ENCODE results near the gene PEX10. TPM values are rescaled to one million over a fixed set of nuclear protein-coding genes. Genes with fewer than 3 reads are reported as not detected.

The PEX10 gene
- total and polyA plus RNA-seq, 10 of the 15 experiments (the other 5 are each of a cell fraction or from before 2014, with no cell fraction given) = 0.24 to 24.9 (median 16.8) TPM; not detected in 1

DNA sequence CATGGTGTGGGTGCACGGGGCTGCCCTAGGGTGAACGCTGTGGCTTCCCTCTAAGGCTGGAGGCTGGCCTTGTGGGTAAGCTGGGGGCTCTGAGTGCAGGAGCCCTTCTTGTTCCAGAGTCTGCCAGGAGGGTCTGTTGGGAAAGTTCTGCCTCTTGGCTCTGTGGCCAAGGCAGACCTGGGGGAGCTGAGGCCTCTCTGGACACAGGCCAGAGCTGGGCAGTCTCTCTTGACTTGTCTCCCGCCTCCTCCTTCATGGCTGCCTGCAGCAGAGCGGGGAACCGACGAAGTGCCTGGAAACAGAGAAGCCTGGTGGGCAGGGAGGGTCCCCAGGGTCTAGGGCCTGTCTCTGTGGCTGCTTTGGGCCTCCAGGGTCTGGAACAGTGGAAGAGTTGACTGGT is 30.3 kb upstream of the PEX10 start:
- H3K79me2 ChIP-seq (ENCODE audit: control insufficient read depth, insufficient read depth, low read length) = no peaks in the 10 kb centered on the region
- DNase-seq (ENCODE audit: low read depth, low spot score) (no peak), ATAC-seq (no peak), FAIRE-seq (no peak)
- intact Hi-C loops (cut with micrococcal nuclease; ENCODE audit: unreplicated experiment) = no loop called here
- no TSS peak for BruUV-seq (replicated peaks)
- in situ Hi-C loops (cut with MboI) = no loop called here
- whole genome bisulfite sequencing (ENCODE audit: insufficient coverage, insufficient replicate concordance, low lambda C conversion rate, missing lambda C conversion rate) = 63% methylated on average over 6 of the region's 6 CpGs
- ChIA-PET CTCF (interaction anchor here (0.7 kb wide), 1 partner anchor 289 kb away, joined by 3 read pairs; no protein-coding TSS in a partner anchor), SMC1A (ENCODE audit: uncharacterized antibody, unreplicated experiment) (no interaction called here), POLR2A (no interaction called here), RAD21 (ENCODE audit: unreplicated experiment) (no interaction called here)
- peaks cover 2 to 5% of the 10 kb centered on the region in 2 experiments; a peak in 3 of 4 replicates for H3K27me3 ChIP-seq (replicated peaks in 1 of 2; ENCODE audit: control insufficient read depth in 2 of 2, insufficient read depth in 2 of 2, low read length in 1 of 2)
- TF ChIP-seq JUND (IDR thresholded peaks at IDR 0.05; ENCODE audit: low read depth, low read length) = no peak
- no peak for TF ChIP-seq HDAC6 (IDR thresholded peaks at IDR 0.05; ENCODE audit: unreplicated experiment)
- TF ChIP-seq NFYB (IDR thresholded peaks at IDR 0.05; ENCODE audit: insufficient read depth, low read depth, low read length) = no peak
- TF ChIP-seq, protein P1, sequence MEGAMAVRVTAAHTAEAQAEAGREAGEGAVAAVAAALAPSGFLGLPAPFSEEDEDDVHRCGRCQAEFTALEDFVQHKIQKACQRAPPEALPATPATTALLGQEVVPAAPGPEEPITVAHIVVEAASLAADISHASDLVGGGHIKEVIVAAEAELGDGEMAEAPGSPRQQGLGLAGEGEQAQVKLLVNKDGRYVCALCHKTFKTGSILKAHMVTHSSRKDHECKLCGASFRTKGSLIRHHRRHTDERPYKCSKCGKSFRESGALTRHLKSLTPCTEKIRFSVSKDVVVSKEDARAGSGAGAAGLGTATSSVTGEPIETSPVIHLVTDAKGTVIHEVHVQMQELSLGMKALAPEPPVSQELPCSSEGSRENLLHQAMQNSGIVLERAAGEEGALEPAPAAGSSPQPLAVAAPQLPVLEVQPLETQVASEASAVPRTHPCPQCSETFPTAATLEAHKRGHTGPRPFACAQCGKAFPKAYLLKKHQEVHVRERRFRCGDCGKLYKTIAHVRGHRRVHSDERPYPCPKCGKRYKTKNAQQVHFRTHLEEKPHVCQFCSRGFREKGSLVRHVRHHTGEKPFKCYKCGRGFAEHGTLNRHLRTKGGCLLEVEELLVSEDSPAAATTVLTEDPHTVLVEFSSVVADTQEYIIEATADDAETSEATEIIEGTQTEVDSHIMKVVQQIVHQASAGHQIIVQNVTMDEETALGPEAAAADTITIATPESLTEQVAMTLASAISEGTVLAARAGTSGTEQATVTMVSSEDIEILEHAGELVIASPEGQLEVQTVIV (IDR thresholded peaks at IDR 0.05; ENCODE audit: borderline replicate concordance, partially characterized antibody) = no peak
- TF ChIP-seq BMI1 (IDR thresholded peaks at IDR 0.05; ENCODE audit: borderline replicate concordance) = no peak
- no peak for TF ChIP-seq NBN (IDR thresholded peaks at IDR 0.05)
- TF ChIP-seq RAD51 (IDR thresholded peaks at IDR 0.05) = no peak
- TF ChIP-seq, protein P2, sequence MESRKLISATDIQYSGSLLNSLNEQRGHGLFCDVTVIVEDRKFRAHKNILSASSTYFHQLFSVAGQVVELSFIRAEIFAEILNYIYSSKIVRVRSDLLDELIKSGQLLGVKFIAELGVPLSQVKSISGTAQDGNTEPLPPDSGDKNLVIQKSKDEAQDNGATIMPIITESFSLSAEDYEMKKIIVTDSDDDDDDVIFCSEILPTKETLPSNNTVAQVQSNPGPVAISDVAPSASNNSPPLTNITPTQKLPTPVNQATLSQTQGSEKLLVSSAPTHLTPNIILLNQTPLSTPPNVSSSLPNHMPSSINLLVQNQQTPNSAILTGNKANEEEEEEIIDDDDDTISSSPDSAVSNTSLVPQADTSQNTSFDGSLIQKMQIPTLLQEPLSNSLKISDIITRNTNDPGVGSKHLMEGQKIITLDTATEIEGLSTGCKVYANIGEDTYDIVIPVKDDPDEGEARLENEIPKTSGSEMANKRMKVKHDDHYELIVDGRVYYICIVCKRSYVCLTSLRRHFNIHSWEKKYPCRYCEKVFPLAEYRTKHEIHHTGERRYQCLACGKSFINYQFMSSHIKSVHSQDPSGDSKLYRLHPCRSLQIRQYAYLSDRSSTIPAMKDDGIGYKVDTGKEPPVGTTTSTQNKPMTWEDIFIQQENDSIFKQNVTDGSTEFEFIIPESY (IDR thresholded peaks at IDR 0.05) = no peak
- TF ChIP-seq, protein P3, sequence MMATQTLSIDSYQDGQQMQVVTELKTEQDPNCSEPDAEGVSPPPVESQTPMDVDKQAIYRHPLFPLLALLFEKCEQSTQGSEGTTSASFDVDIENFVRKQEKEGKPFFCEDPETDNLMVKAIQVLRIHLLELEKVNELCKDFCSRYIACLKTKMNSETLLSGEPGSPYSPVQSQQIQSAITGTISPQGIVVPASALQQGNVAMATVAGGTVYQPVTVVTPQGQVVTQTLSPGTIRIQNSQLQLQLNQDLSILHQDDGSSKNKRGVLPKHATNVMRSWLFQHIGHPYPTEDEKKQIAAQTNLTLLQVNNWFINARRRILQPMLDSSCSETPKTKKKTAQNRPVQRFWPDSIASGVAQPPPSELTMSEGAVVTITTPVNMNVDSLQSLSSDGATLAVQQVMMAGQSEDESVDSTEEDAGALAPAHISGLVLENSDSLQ (IDR thresholded peaks at IDR 0.05) = no peak
- TF ChIP-seq MXI1 (IDR thresholded peaks at IDR 0.05; ENCODE audit: low read depth, low read length) = no peak
- no peak for TF ChIP-seq NRF1 (conservative IDR thresholded peaks at IDR 0.05; ENCODE audit: low read depth, low read length)
- TF ChIP-seq, protein P4, sequence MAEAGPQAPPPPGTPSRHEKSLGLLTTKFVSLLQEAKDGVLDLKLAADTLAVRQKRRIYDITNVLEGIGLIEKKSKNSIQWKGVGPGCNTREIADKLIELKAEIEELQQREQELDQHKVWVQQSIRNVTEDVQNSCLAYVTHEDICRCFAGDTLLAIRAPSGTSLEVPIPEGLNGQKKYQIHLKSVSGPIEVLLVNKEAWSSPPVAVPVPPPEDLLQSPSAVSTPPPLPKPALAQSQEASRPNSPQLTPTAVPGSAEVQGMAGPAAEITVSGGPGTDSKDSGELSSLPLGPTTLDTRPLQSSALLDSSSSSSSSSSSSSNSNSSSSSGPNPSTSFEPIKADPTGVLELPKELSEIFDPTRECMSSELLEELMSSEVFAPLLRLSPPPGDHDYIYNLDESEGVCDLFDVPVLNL (IDR thresholded peaks at IDR 0.05; ENCODE audit: low read depth, low read length) = no peak
- TF ChIP-seq ATF7 (IDR thresholded peaks at IDR 0.05; ENCODE audit: low read depth) = no peak
- no peak overlapping the region for H2AFZ ChIP-seq (ENCODE audit: control insufficient read depth, low read depth, low read length)
- no peak overlapping the region for H3K9ac ChIP-seq (ENCODE audit: control insufficient read depth, insufficient read depth, low read length)
- H3K4me1 ChIP-seq (ENCODE audit: control insufficient read depth, insufficient read depth, low read length) = peaks cover 11% of the 10 kb centered on the region
- no peak overlapping the region for H3K4me3 ChIP-seq
- no peaks in the 10 kb centered on the region for H4K20me1 ChIP-seq (ENCODE audit: control insufficient read depth, insufficient read depth)
- no peaks in the 10 kb centered on the region for H3K36me3 ChIP-seq (ENCODE audit: control insufficient read depth in 2 of 2, insufficient read depth in 2 of 2, low read length in 1 of 2)
- H3K9me3 ChIP-seq (replicated peaks; ENCODE audit: control insufficient read depth, insufficient read depth, low read length) = no peaks in the 10 kb centered on the region
- no peak overlapping the region for H3K4me2 ChIP-seq (ENCODE audit: control insufficient read depth, insufficient read depth)
- H3K27ac ChIP-seq (ENCODE audit: control insufficient read depth, insufficient read depth) = no peak overlapping the region
